H9 (cell line): ENCODE measurements around the gene GALNT12. TPM values are rescaled to one million over a fixed set of nuclear protein-coding genes. Genes with fewer than 3 reads are reported as not detected.

Experiments used
- DNase-seq: peaks from one replicate; pipeline ENCODE4 v3.0.0-alpha.2; 2017
- H2AFZ ChIP-seq: one replicate; pipeline ENCODE4 v1.6.1; 2013; ENCODE audit warnings: mild to moderate bottlenecking, low read length, control low read depth, moderate library complexity
- H2AK5ac ChIP-seq: 2 replicates; pipeline ENCODE4 v1.6.1; 2013; ENCODE audit warnings: low read length, control low read depth, mixed read lengths; ENCODE audit not compliant: insufficient read length
- H2BK120ac ChIP-seq: one replicate; pipeline ENCODE4 v1.6.1; 2013; ENCODE audit warnings: low read depth, mild to moderate bottlenecking, low read length, control low read depth, inconsistent platforms; ENCODE audit not compliant: poor library complexity, severe bottlenecking
- H2BK12ac ChIP-seq: 2 replicates; pipeline ENCODE4 v1.6.1; 2013; ENCODE audit warnings: low read length, control low read depth, mixed read lengths, low read depth; ENCODE audit not compliant: insufficient read length
- H2BK15ac ChIP-seq: 2 replicates; pipeline ENCODE4 v1.6.1; 2013; ENCODE audit warnings: low read depth, low read length, control low read depth
- H2BK20ac ChIP-seq: one replicate; pipeline ENCODE4 v1.6.1; 2013; ENCODE audit warnings: low read depth, mild to moderate bottlenecking, low read length, control low read depth, inconsistent platforms; ENCODE audit not compliant: poor library complexity, severe bottlenecking
- H2BK5ac ChIP-seq: 2 replicates; pipeline ENCODE4 v1.6.1; 2013; ENCODE audit warnings: low read length, control low read depth, mixed read lengths; ENCODE audit not compliant: insufficient read length
- H3K14ac ChIP-seq: 2 replicates; pipeline ENCODE4 v1.6.1; 2013; ENCODE audit warnings: low read length, control low read depth; ENCODE audit not compliant: insufficient read depth
- H3K18ac ChIP-seq: 2 replicates; pipeline ENCODE4 v1.6.1; 2013; ENCODE audit warnings: low read depth, mild to moderate bottlenecking, mixed read lengths, low read length, control low read depth; ENCODE audit not compliant: insufficient read length
- H3K23ac ChIP-seq: 2 replicates; pipeline ENCODE4 v1.6.1; 2013; ENCODE audit warnings: low read length, control low read depth, mixed read lengths, low read depth; ENCODE audit not compliant: insufficient read length
- H3K23me2 ChIP-seq: 2 replicates; pipeline ENCODE4 v1.6.1; 2013; ENCODE audit warnings: low read depth, mild to moderate bottlenecking, mixed read lengths, low read length, control low read depth; ENCODE audit not compliant: insufficient read length, poor library complexity, severe bottlenecking
- H3K27ac ChIP-seq: 2 replicates; pipeline ENCODE4 v1.5.1; 2013; ENCODE audit warnings: low read length, control low read depth, mixed read lengths, low read depth; ENCODE audit not compliant: insufficient read length
- H3K27me3 ChIP-seq: 2 replicates; pipeline ENCODE4 v1.6.1; 2013; ENCODE audit warnings: low read length, control low read depth, inconsistent platforms; ENCODE audit not compliant: insufficient read depth
- H3K4ac ChIP-seq: 2 replicates; pipeline ENCODE4 v1.6.1; 2013; ENCODE audit warnings: low read depth, mild to moderate bottlenecking, control low read depth, inconsistent platforms, low read length, moderate library complexity
- H3K4me1 ChIP-seq: 2 replicates; pipeline ENCODE4 v1.6.1; 2013; ENCODE audit warnings: low read length, control low read depth, inconsistent platforms; ENCODE audit not compliant: insufficient read depth
- H3K4me2 ChIP-seq: 2 replicates; pipeline ENCODE4 v1.6.1; 2013; ENCODE audit warnings: low read length, control low read depth, mixed read lengths; ENCODE audit not compliant: insufficient read length, insufficient read depth
- H3K56ac ChIP-seq: 2 replicates; pipeline ENCODE4 v1.6.1; 2013; ENCODE audit warnings: low read depth, mild to moderate bottlenecking, mixed read lengths, low read length, control low read depth; ENCODE audit not compliant: insufficient read length
- H3K79me1 ChIP-seq: 2 replicates; pipeline ENCODE4 v1.6.1; 2013; ENCODE audit warnings: low read depth, mild to moderate bottlenecking, moderate library complexity, low read length, control low read depth, inconsistent platforms; ENCODE audit not compliant: insufficient read depth, poor library complexity, severe bottlenecking
- H3K79me2 ChIP-seq: 2 replicates; pipeline ENCODE4 v1.6.1; 2013; ENCODE audit warnings: low read length, control low read depth, inconsistent platforms; ENCODE audit not compliant: insufficient read depth
- H3K9ac ChIP-seq: 2 replicates; pipeline ENCODE4 v1.6.1; 2013; ENCODE audit warnings: low read length, control low read depth, mixed read lengths; ENCODE audit not compliant: insufficient read length; ENCODE audit errors: extremely low read depth
- H3K9me3 ChIP-seq: one replicate; pipeline ENCODE4 v1.6.1; 2013; ENCODE audit warnings: low read depth, low read length, inconsistent platforms; ENCODE audit not compliant: control insufficient read depth
- H3T11ph ChIP-seq: one replicate; pipeline ENCODE4 v1.6.1; 2013; ENCODE audit warnings: mild to moderate bottlenecking, low read length, control low read depth, inconsistent platforms
- H4K20me1 ChIP-seq: one replicate; pipeline ENCODE4 v1.6.1; 2013; ENCODE audit not compliant: control insufficient read depth, insufficient read length, insufficient read depth
- H4K5ac ChIP-seq: 2 replicates; pipeline ENCODE4 v1.6.1; 2013; ENCODE audit warnings: low read depth, mild to moderate bottlenecking, mixed read lengths, low read length, control low read depth; ENCODE audit not compliant: insufficient read length
- H4K8ac ChIP-seq: replicated peaks from 2 replicates; pipeline ENCODE4 v1.6.1; 2013; ENCODE audit warnings: low read length, control low read depth, mixed read lengths, low read depth; ENCODE audit not compliant: insufficient read length
- H4K91ac ChIP-seq: 2 replicates; pipeline ENCODE4 v1.6.1; 2013; ENCODE audit warnings: low read depth, mild to moderate bottlenecking, moderate library complexity, mixed read lengths, low read length, control low read depth; ENCODE audit not compliant: insufficient read length
- H3K27ac Mint-ChIP-seq, 3 experiments: 2 replicates in 2 of 3; 3 replicates in 1 of 3; pipeline ENCODE4 v1.8.0; 2020 to 2021; ENCODE audit warnings: mixed read lengths in 3 of 3, mild to moderate bottlenecking in 1 of 3, moderate library complexity in 1 of 3
- H3K27me3 Mint-ChIP-seq: 2 replicates; pipeline ENCODE4 v1.8.0; 2021; ENCODE audit warnings: low read depth, mild to moderate bottlenecking, moderate library complexity, mixed read lengths
- H3K36me3 Mint-ChIP-seq, 3 experiments: 2 replicates in 2 of 3; 3 replicates in 1 of 3; pipeline ENCODE4 v1.8.0; 2020 to 2021; ENCODE audit warnings: low read depth in 3 of 3, mixed read lengths in 3 of 3; ENCODE audit not compliant: insufficient read depth in 1 of 3
- H3K4me1 Mint-ChIP-seq, 2 experiments: 2 replicates each; pipeline ENCODE4 v1.8.0; 2020; ENCODE audit warnings: mixed read lengths in 2 of 2
- H3K4me3 Mint-ChIP-seq, 2 experiments: 2 replicates in 1 of 2; 3 replicates in 1 of 2; pipeline ENCODE4 v1.8.0; 2020 to 2021; ENCODE audit warnings: mild to moderate bottlenecking in 2 of 2, mixed read lengths in 2 of 2, moderate library complexity in 1 of 2
- H3K9me3 Mint-ChIP-seq, 2 experiments: 2 replicates in 1 of 2; 3 replicates in 1 of 2; pipeline ENCODE4 v1.8.0; 2020; ENCODE audit warnings: mild to moderate bottlenecking in 2 of 2, mixed read lengths in 2 of 2, moderate library complexity in 1 of 2
- WGBS: extraction: QIAGEN DNeasy Blood & Tissue Kit; methylation state at CpG from one replicate; pipeline ENCODE4 v1.1.7; 2013; ENCODE audit warnings: missing lambda C conversion rate, low lambda C conversion rate, mixed read lengths; ENCODE audit not compliant: insufficient read length; ENCODE audit errors: extremely low coverage; 5-methylcytosine and 5-hydroxymethylcytosine counted together
- total RNA-seq: library from RNA; stranded (reverse); gene quantifications from 2 replicates; pipeline ENCODE4 v1.2.1, GENCODE V29; 2021
- TF ChIP-seq, protein P1 (sequence below): fragments of 200-600 bp; sonication (generic); conservative IDR thresholded peaks from 3 replicates; pipeline ENCODE4 v1.8.0; 2021; ENCODE audit warnings: antibody characterized with exemption, mild to moderate bottlenecking

Gene GALNT12
- total RNA-seq, 1 experiment from 2014 or later: 18.0 TPM

GRCh38 chr9:98870782-98871557 is 63.5 kb downstream of the GALNT12 start:
- Histone ChIP-seq H3K9ac (no peak overlapping the region), H3K14ac (no peak overlapping the region), H3K9me3 (no peaks in the 10 kb centered on the region), H2BK5ac (no peak overlapping the region), H3K18ac (no peak overlapping the region), H3T11ph (no peak overlapping the region), H3K23me2 (no peaks in the 10 kb centered on the region), H2AK5ac (no peak overlapping the region), H3K23ac (no peak overlapping the region), H3K79me1 (no peaks in the 10 kb centered on the region), H2BK120ac (no peak overlapping the region), H3K4ac (no peak overlapping the region), H2BK15ac (no peak overlapping the region), H3K27ac (no peak overlapping the region), H3K79me2 (no peaks in the 10 kb centered on the region), H4K20me1 (no peaks in the 10 kb centered on the region), H3K4me1 (no peaks in the 10 kb centered on the region), H2AFZ (no peak overlapping the region), H3K27me3 (no peaks in the 10 kb centered on the region), H2BK12ac (no peak overlapping the region), H4K91ac (no peak overlapping the region), H3K4me2 (no peak overlapping the region), H2BK20ac (no peak overlapping the region), H3K56ac (no peak overlapping the region), H4K8ac (no peak overlapping the region), H4K5ac (no peak overlapping the region)
- TF ChIP-seq, protein P1, sequence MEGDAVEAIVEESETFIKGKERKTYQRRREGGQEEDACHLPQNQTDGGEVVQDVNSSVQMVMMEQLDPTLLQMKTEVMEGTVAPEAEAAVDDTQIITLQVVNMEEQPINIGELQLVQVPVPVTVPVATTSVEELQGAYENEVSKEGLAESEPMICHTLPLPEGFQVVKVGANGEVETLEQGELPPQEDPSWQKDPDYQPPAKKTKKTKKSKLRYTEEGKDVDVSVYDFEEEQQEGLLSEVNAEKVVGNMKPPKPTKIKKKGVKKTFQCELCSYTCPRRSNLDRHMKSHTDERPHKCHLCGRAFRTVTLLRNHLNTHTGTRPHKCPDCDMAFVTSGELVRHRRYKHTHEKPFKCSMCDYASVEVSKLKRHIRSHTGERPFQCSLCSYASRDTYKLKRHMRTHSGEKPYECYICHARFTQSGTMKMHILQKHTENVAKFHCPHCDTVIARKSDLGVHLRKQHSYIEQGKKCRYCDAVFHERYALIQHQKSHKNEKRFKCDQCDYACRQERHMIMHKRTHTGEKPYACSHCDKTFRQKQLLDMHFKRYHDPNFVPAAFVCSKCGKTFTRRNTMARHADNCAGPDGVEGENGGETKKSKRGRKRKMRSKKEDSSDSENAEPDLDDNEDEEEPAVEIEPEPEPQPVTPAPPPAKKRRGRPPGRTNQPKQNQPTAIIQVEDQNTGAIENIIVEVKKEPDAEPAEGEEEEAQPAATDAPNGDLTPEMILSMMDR: no peak
- Mint-ChIP-seq H3K36me3 (no peaks in the 10 kb centered on the region), H3K4me1 (no peaks in the 10 kb centered on the region), H3K27me3 (peaks cover 21% of the 10 kb centered on the region), H3K9me3 (peaks cover 0 to 5% of the 10 kb centered on the region in 2 experiments; a peak in 4 of 5 replicates), H3K27ac (no peak overlapping the region), H3K4me3 (no peak overlapping the region)
- no CpG with 5 or more reads among the region's 5 CpGs for WGBS
- no peak for DNase-seq
